Left forelimb (tissue), 1 donor: ENCODE results near the gene STYXL1.

Experiments used
- DNase-seq: peaks from one replicate; pipeline ENCODE4 v3.0.0-alpha.2; 2018; ENCODE audit warnings: low spot score

Gene STYXL1

DNA sequence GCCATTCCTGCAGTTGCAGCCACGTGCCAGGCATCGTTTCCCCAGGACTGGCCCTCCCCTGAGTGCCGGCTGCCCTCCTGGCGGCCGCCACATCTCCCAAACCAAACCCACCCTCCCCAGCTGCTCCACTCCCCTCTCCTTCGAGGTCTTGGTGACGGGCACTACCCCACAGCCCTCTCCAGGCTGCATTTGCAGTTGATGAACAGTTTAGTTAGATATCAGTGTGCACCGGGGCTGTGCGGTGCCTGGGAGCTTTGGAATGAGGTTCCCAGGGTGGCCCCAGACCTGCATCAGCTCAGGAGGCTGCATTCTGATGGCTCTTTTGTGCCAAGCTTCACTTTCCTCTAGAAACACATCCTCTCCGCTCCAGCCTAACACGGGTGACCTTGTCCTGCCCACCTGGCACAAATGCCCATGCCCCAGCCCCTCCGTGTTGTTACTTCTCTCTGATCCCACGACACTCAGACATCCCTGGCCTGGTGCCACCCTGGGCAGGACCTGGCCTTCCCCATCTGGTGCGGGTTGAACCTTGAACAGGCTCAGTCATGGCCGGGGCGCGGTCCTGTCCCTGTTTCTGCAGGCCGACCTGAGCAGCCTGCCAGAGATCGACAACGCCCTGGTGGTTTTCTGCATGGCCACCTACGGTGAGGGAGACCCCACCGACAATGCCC is 67.9 kb downstream of the STYXL1 start:
- no peak for DNase-seq

DNA sequence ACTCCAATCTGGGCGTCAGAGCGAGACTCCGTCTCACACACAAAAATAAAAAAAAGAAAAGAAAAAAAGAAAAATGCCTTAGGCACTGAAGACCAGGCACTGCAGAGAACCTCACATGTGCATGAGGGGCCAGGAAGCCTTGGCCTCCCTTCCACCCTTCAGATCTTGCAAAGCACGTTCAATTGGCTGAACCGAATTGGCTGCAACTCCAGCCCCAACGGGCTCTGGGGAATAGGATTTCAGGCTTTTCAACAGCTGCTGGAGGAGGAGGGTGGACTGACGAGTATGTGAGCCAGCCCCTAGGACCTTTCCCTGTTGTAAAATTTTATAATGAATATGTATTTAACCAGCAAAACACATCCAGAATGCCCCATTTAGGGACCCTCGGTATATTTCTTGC is 70.1 kb downstream of the STYXL1 start:
- peak; percentile 81 for DNase-seq

DNA sequence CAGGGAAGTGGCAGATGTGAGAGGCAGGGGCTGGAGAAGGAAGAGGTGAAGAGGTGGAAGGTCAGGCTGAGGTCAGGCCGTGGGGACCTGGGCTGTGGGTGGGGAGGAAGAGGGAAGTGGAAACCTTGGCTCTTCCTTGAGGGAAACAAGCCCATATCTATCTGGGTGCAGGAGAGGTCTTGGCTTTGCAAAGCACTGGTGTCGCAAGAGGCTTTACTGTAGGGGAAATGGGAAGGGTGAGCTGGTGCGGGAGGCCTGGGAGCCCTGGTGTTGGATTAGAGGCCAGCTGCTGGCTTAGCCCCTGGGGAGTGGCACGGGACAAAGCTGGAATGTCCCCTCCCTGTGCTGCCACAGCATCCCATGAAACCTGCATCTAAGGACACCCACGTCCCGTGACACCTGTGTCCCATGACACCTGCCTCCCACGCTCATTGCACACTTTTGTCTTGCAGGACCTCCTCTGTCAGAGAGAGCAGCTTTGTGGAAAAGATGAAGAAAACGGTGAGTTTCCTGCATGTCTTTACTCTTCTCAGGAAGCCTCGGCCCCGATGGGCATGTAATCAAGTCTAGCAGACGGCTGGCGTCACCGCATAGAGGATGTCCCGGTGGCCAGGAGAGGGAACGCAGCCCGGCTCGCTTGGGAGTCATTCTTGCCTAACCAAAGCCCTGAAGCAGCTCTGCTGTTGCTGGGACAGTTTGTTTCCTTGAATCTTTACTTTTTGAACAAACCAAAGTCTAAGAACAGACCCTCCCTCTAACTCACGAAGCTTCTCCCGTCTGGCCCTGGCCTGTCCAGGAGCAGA is 75.6 kb downstream of the STYXL1 start:
- DNase-seq: no peak

DNA sequence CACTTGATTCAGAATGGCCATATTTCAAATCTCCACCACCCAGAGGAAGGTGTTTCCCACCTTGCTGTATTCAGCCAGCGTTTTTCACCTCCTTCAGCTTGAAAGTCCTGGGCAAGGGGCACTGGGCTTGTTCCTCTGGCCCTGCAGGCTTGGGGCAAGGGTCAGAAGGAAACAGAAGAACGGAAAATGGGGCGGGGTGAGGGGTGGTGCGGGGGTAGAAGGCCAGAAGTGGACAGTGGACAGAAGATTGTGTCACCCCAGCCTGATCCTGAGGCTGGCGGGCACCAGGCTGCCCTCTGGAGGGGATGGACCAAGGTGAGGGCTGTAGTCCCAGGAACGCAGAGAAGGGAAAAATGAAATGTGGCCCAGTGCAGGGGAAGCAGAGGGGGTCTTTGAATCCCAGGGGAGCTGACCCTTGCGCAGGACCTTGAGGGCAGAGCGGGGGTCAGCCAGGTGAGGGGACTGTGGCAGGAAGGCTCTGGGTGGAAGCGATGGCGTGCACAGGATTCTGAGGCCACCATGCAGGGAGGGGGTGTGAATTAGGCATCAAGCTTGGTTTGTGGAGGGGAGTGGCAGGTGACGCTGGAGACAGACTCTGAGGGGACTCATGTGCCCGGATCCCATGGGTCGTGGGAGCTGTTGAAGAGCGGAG is 76.4 kb downstream of the STYXL1 start:
- DNase-seq: no peak

DNA sequence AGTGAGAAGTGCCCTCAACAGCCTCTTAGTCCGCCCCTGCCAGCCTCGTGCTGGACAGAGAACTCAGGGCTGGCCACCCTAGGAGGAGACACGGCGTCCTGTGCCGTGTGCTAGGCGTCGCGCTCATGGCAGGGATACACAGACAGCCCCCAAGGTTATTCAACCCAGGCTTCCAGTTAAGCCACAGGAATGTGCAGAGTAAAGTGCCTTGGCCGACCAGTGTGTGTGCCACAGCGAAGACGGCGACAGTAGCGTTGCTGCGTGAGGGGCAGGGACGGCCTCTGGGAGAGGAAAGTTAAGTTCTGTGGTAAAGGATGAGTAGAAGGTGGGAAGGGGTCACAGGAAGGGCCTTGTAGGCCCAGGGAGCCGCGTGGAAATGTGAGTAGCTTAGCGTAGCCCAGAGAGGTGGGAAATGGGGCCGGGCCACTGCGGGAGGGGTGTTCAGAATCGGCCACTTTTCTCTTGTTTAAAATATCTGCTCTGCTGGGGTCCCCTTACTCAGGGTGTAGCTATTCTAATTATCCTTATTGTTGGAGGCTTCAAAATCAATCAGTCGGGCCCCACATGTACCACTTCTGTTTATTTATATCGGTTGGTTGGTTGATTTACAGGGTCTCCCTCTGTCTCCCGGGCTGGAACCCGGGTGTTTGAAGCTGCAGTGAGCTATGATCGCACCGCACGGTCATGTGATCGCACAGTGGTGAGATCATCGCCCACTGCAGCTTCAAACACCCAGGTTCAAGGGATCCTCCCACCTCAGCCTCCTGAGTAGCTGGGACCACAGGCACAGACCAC is 77.9 kb downstream of the STYXL1 start:
- DNase-seq: no peak

DNA sequence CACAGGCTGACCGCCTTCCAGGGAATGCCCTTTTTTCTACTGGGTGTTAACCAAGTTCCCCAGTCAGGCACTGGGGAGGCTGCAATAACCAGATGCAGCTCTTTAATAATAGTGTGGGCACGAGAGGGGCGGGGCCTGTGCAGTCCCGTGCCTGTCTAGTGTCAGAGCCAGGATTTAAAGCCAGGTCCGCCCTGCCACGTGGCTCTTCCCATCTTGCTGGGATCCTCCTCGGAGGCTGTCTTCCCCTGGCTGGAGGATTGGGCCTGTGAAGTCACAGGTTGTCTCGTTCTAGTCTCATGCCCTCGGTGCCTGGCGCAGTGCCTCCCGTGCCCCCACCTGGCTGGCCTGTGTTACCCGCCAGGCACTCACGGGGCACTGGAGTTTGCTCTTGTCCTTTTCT is 78.6 kb downstream of the STYXL1 start:
- no peak for DNase-seq

DNA sequence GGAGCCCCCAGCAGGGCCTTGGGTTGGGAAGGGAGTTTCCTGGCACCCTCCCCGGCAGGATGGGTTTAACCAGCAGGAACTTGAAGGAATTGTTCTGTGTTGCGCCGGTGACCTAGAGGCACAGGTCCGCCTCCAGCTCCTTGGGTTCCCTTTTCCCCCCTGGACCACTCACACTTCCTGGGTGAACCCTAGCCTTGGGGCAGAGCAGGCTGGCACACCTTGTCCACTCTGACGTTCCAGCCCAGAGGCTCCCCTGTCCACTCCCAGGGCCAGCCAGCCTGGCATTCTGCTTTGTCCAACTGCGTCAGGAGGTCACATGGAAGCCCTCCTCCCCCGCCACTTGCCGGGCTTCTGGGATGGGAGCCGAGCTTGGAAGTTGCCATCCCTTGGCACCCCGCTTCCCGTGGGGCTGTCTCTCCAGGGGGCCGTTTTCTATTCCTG is 79.2 kb downstream of the STYXL1 start:
- no peak for DNase-seq

DNA sequence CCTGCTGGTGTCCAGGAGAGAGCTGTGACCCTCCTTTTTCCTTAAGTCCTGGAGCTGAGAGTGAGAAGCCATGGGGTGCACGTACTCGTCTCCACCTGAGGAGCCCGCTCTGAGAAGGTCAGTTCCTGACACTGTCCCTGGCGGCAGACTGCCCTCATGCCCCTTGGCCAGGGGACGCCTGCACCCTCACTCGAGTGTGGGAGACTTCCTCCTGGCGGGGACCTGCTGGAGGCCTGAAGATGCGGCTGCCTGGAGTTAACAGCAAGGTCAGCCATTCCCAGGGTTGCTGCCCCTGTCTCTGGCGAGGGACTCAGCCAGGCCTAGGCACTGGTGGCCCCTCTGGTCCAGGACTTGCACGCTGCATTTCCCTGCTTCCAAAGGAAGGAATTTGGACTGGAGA is 79.8 kb downstream of the STYXL1 start:
- DNase-seq: no peak

DNA sequence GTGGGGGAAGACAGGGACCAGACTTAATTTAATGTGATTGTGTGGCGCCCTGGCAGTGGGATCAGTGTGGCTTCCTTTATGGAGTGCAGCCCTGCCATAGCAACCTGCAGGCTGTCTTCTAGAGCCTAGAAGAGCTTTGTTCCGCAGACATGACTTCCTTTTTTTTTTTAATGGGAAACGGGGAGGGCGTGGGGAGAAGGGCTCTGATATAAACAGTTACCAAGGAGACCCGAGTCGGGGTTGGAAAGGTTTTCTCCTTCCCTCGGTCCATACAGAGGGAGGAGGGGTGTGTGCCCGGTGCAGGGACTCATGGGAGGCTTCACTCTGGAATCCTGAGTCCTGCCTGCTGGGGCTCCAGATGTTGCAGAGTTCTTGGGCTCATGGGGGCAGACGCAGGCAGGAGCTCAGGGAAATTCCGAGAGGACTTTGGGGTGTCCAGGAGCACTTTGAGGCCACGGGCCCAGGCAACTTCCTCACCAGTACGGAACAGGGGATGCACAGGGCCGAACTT is 80.3 kb downstream of the STYXL1 start:
- DNase-seq: no peak

DNA sequence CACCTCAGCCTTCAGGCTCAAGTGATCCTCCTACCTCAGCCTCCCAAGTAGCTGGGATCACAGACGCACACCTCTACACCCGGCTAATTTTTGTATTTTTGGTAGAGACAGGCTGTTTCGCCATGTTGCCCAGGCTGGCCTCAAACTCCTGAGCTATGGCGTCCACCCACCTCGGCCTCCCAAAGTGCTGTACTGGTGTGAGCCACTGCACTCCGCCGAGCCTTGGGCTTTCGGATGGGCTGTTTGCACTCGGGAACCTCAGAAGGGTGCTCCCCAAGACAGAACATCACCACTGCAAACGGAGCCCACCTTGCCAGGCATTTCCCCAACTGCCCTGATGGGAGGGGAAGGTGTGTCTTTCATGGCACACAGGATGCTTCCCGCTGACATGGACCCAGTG is 80.7 kb downstream of the STYXL1 start:
- DNase-seq: no peak

DNA sequence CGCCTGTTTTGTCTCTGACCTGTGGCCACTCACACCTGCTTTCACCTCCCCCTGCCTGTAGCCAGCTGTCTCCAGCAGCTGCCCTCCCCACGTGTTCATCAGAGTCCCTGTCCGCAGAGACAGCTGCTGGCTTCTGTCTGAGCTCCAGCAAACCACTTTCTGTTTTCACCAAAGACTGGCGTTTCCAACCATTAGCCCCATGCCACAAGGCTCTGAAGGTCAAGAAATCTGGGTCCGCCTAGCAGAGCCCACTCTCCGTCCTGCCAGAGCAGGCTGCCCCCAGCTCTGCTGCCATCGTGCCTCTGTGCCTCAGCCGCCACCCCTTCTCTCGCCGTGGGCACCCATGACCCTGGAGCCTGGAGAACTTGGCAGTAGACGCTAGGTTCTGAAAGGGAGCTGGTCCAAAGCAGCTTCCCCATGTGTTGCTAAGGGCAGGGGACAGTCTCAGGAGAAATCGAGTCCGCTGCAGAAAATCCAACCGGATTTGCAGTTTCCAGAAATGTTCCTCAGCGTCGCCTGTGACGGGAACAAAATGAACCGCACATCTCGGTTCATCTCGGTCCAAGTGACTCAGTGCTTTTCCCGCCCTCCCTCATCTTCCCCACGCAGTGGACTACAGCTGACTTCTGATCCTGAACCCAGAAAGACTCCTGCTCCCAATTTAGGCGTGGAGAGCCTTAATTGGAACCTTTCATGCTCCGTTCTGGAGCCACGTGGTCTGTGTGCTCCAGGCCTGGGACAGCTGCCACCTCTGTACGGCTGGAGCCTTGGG is 81.4 kb downstream of the STYXL1 start:
- no peak for DNase-seq

DNA sequence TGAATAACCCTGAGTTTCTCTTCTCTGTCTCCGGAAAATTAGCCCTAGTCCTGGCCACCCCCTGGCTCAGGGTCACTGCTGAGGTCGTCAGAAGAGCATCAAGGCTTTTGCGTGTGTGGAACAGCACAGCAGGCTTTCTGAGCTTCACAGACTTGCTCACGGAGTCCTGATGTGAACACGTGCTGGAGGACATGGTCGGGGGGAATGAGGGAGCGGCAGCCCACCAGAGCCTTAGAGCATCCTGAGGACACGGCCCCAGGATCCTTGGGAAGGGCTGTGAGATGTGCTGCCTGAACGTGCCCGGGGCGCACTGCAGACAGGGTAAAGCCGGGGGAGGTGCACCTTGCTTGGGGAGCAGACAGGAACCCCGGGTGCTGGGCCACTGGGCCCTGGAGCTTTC is 82.2 kb downstream of the STYXL1 start:
- no peak for DNase-seq

DNA sequence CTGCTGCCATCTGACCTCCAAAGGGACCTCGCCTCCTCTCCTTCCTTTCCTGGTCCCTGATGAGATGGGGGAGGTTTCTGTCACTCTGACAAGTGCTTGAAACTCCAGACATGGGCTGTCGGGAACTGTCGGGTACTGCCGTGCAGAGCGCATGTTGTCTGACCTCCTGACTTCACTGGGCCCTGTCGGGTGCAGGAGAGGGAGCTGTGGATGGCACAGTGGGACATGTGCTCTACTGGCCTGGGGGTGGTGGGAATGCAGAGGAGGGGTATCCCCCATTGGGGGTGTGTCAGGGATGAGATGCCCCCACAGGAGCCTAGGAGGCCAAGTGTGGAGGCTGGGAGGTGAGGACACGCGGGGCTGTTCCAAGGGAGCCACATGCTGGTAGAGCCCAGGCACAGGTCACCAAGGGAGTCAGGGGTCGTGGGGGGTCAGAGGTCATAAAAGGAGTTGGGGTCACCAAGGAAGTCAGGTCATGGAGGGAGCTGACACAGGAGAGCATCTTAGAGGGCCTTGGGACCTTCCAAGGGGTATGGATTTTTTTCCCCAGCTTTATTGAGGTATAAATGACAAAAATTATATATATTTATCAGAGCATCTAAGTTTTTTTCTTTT is 84.3 kb downstream of the STYXL1 start:
- DNase-seq: no peak

DNA sequence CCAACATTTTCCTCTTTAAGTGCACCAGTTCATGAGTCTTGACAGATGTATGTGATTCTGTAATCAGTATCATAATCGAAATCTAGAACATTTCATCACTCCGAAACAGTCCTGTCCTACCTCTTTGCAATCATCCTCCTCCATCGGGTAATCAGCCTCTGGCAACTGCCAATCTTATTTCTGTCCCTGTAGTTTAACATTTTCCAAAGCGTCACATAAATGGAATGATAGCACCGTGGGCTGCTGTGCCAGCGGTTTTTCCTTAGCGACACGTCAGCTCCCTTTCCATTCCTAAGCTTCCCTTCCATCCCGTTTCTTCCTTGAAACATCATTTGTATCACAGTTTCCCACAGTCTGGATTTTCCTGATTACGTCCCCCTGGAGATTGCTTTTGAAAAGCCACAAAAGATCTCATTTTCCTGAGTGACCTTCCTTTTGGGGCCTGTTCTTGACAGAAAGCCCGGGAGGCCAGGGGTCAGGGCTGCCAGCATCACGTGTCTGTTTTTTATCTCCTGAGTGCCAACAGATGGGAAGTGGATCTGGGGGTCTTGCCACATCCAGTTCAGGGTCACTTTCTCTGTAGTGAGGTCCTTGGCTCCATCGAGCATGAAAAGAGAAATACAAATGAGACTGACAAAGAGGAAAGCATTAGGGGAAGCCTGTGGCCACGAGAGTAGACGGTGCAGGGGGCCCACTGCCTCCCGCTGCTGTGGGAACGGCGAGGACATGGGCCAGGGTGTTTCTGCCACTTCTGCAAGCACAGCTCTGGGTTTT is 85.0 kb downstream of the STYXL1 start:
- no peak for DNase-seq

DNA sequence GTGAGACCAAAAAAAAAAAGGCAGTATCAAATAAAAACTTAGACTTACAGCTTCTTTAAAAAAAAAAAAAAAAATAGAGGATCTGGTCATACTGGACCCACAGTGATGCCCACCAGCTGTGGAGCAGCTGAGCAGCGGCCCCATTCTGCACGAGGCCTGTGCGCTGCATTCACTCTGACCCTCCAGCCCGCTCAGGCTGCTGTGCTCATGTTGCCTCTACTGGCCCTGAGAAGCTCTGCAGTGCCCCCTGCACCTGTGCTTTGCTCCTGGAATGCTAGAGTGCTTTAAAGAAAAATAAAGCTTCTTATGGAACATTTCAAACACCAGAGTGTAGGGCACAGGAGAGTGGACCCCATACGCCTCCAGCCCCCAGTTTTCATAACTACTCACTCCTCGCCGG is 86.6 kb downstream of the STYXL1 start:
- no peak for DNase-seq

DNA sequence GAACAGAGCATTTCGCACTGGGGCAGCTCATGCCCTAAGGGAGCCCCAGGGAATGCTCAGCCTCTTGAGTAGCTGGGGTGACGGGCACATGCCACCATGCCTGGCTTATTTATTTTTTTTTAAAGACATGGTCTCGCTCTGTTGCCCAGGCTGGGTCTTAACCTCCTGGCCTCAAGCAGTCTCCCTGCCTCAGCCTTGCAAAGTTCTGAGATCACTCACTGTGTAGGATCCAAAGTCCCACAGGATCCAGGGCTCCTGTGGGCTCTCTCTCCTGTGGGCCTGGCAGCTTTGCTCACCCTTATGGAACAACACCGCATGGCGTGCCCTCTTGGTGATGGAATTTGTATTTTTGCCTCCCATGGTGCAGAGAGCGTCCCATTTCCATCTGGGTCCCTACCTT is 87.4 kb downstream of the STYXL1 start:
- DNase-seq: no peak

DNA sequence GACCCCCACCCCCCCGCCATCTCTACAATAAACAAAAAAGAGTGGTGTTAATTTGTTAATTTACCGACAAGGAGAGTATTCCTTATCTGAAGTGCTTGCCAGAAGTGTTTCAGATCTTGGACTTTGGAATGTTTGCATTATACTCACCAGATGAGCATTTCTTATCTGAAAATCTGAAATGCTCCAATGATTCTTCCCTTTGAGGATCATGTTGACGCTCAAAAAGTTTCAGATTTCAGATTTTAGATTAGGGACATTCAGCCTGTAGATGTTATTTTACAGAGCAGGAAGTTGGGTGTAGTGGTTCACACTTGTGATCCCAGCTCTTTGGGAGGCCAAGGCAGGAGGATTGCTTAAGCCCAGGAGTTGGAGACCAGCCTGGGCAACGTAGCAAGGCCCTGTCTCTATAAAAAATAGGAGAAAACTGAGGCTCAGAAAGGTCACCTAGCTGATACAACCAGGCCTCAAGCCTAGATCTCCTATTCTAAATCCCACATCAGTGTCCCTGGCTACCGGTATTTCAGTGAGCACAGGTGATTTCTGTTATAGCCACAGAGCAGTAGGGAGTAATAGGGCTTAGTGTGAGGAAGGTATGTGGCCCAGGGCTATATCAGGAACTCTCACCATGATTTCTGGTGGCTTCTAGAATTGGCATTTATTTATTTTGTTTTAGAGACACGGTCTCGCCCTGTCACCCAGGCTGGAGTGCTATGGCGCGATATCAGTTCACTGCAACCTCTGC is 88.8 kb downstream of the STYXL1 start:
- DNase-seq: no peak

DNA sequence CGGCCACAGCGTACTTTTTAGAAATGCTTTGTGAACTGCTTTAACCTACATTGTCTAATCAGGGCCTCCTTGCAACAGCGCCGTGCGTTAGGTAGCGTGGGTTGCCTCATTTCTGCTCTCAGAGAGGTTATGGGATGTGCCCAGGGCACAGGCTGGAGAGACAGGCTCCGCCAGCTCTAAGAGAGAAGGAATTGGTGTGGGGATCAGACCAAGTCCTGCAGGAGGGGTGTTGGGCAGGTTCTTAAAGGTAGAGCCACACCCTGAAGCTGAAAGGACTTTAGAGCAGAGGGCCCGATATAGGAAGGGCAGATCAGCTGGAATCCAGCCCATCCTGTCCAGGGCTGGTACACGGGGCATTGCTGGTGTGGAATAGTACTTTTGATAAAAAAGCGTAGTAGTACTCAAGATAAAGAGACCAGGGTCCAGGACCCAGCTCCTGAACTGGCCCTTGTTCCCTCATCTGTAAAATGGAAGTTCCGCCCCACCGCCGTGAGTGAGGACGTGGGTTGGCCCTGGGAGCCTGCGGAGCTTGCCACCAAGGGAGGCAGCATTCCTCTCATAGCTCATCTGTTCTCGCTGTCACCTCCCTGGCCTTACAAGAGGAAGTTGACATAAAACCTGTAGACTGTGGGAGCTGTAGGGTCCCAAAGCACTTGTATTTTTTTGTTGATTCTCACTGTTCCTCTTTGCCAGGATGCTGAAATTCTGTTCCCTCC is 90.6 kb downstream of the STYXL1 start:
- DNase-seq: no peak
